ENCODE data around the gene ELOVL2.

- TF ChIP-seq POLR2A (IDR thresholded peaks at IDR 0.05; ENCODE audit: extremely low read depth, insufficient read length), result no peak
- TF ChIP-seq CTCF (IDR thresholded peaks at IDR 0.05; ENCODE audit: low read depth, low read length), result no peak
- no peak for TF ChIP-seq MAX (IDR thresholded peaks at IDR 0.05; ENCODE audit: low read depth, low read length)
- TF ChIP-seq MYC (IDR thresholded peaks at IDR 0.05; ENCODE audit: low read depth, low read length), result no peak
Observed at GRCh38 chr6:11002176-11002575, 41.9 kb downstream of the ELOVL2 start.
